Astrocyte of the spinal cord (primary cell): ENCODE results near the gene SYT8.

Experiments used
- DNase-seq: peaks from one replicate; pipeline ENCODE4 v3.0.0; 2011; ENCODE audit warnings: low read depth, low spot score
- H3K4me3 ChIP-seq: 2 replicates; pipeline ENCODE4 v1.5.1; 2011; ENCODE audit warnings: low read depth, mild to moderate bottlenecking, low read length, moderate library complexity
- CTCF ChIP-seq: IDR thresholded peaks from 2 replicates; pipeline ENCODE4 v1.5.1; 2012; ENCODE audit warnings: low read depth, mild to moderate bottlenecking, low read length, inconsistent platforms
- in situ Hi-C: cut with HindIII; loops from 2 replicates; pipeline ENCODE4 v1.10.0; 2017; ENCODE audit warnings: low sequenced_read_pairs

The SYT8 gene

GRCh38 chr11:1823376-1824220, 11.2 kb upstream of the SYT8 start:
- no peak for DNase-seq
- no peak for TF ChIP-seq CTCF
- in situ Hi-C loops, result no loop called here
- no peak overlapping the region for H3K4me3 ChIP-seq

- in situ Hi-C loops, result no loop called here
- no peak for TF ChIP-seq CTCF
- no peak overlapping the region for H3K4me3 ChIP-seq
- DNase-seq, result no peak
Measured at GRCh38 chr11:1824221-1825038, 10.4 kb upstream of the SYT8 start.

GRCh38 chr11:1825039-1825740, 9.6 kb upstream of the SYT8 start:
- in situ Hi-C loops, result no loop called here
- TF ChIP-seq CTCF, result peak; percentile 67
- no peak for DNase-seq
- H3K4me3 ChIP-seq, result no peak overlapping the region

- no peak for TF ChIP-seq CTCF
- in situ Hi-C loops, result no loop called here
- DNase-seq, result no peak
- no peak overlapping the region for H3K4me3 ChIP-seq
Measured at GRCh38 chr11:1825785-1826451, 8.9 kb upstream of the SYT8 start.

- in situ Hi-C loops, result no loop called here
- peak; percentile 83 for DNase-seq
- H3K4me3 ChIP-seq, result no peak overlapping the region
- TF ChIP-seq CTCF, result peak; percentile 38
Measured at GRCh38 chr11:1826552-1827094, 8.2 kb upstream of the SYT8 start.
